Measurements from ENCODE around the gene RSPH10B2.
"Not testable (repeated sequence)": the region's sequence is repeated elsewhere in the genome, so short reads cannot be mapped to it uniquely, and the experiment has no call there.

Gene RSPH10B2

DNA sequence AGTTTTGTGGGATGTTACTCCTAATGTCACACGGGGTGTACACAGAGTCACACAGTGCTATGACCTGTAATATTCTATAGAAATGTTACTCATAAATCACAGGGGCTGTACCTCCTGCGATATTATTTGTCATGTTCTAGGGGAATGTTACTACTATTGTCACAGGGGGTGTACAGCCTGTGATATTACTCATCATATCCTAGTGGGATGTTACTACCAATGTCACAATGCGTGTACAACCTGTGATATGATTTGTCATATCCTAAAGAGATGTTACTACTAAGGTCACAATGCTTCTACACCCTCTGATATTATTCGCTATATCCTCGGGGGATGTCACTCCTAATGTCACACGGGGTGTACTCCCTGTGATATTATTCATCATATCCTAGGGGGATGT lies 79.7 kb downstream of the RSPH10B2 start:
- Histone ChIP-seq H3K27ac (ENCODE audit: low read depth, low read length, poor library complexity, severe bottlenecking) (no peak overlapping the region), H3K27me3 (ENCODE audit: insufficient read depth, low read length) (no peaks in the 10 kb centered on the region), H2AFZ (ENCODE audit: low read length) (no peak overlapping the region), H3K9me2 (ENCODE audit: low read depth, low read length) (no peaks in the 10 kb centered on the region), H3K79me2 (ENCODE audit: insufficient read depth, low read length) (no peaks in the 10 kb centered on the region), H3K4me1 (ENCODE audit: insufficient read depth, low read length, severe bottlenecking) (no peaks in the 10 kb centered on the region), H3F3A (ENCODE audit: insufficient read depth, low read length) (no peaks in the 10 kb centered on the region), H4K20me1 (ENCODE audit: insufficient read depth, low read length) (no peaks in the 10 kb centered on the region), H3K4me3 (ENCODE audit: low read depth, low read length, poor library complexity, severe bottlenecking) (no peak overlapping the region), H3K4me2 (ENCODE audit: low read length) (no peak overlapping the region), H3K9me3 (ENCODE audit: low read length) (no peaks in the 10 kb centered on the region), H3K36me3 (ENCODE audit: insufficient read depth, low read length) (no peaks in the 10 kb centered on the region), H3K9ac (ENCODE audit: low read length) (no peak overlapping the region)
- TF ChIP-seq, protein P1, sequence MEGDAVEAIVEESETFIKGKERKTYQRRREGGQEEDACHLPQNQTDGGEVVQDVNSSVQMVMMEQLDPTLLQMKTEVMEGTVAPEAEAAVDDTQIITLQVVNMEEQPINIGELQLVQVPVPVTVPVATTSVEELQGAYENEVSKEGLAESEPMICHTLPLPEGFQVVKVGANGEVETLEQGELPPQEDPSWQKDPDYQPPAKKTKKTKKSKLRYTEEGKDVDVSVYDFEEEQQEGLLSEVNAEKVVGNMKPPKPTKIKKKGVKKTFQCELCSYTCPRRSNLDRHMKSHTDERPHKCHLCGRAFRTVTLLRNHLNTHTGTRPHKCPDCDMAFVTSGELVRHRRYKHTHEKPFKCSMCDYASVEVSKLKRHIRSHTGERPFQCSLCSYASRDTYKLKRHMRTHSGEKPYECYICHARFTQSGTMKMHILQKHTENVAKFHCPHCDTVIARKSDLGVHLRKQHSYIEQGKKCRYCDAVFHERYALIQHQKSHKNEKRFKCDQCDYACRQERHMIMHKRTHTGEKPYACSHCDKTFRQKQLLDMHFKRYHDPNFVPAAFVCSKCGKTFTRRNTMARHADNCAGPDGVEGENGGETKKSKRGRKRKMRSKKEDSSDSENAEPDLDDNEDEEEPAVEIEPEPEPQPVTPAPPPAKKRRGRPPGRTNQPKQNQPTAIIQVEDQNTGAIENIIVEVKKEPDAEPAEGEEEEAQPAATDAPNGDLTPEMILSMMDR (IDR thresholded peaks at IDR 0.05; ENCODE audit: low read length): no peak
- no peak for TF ChIP-seq EZH2 (IDR thresholded peaks at IDR 0.05; ENCODE audit: borderline replicate concordance, low read length)

DNA sequence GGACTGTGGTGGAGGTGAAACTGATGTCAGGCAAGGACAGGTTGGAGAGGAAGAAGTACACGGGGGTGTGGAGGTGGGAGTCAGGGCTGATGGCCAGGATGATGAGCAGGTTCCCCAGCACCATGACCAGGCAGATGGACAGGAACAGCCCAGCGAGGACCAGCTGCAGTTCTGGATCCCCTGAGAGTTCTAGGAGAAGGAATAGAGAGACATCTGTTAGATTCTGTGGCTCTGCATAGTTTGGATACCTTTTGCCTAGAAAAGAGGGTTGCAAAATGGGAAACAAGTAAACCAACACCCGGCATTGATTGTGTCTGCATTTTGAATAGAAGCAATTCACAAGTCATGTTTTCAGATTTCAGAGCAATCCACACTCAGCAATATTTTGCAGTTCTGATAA lies 81.6 kb downstream of the RSPH10B2 start:
- H3K36me3 ChIP-seq (ENCODE audit: insufficient read depth, low read length); H2AFZ ChIP-seq (ENCODE audit: low read length); H3K4me3 ChIP-seq (ENCODE audit: low read depth, low read length, poor library complexity, severe bottlenecking); H3K9me2 ChIP-seq (ENCODE audit: low read depth, low read length); H3K79me2 ChIP-seq (ENCODE audit: insufficient read depth, low read length); H3K27ac ChIP-seq (ENCODE audit: low read depth, low read length, poor library complexity, severe bottlenecking); H3K9ac ChIP-seq (ENCODE audit: low read length); H3K4me2 ChIP-seq (ENCODE audit: low read length); H3K4me1 ChIP-seq (ENCODE audit: insufficient read depth, low read length, severe bottlenecking); H4K20me1 ChIP-seq (ENCODE audit: insufficient read depth, low read length); H3K9me3 ChIP-seq (ENCODE audit: low read length); H3F3A ChIP-seq (ENCODE audit: insufficient read depth, low read length); H3K27me3 ChIP-seq (ENCODE audit: insufficient read depth, low read length): not testable (repeated sequence)

DNA sequence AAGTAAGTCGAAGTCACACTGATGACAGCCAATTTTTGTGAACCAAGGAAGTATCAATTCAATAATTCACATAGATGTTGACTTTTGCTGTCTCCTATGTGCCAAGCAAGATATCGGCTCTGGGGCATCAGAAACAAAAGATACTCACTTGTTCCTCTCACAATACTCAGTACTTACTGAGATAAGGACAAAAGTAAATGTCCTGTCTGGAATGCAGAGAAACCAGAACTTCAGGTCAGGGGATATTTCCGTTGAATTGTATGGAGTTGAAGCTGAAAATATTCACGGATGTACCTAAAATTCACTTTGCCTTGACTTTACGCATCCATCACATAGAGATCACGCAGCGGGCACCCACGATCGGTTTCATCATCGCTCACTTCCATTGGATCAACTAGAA lies 83.2 kb downstream of the RSPH10B2 start:
- H4K20me1 ChIP-seq (ENCODE audit: insufficient read depth, low read length); H3K9me3 ChIP-seq (ENCODE audit: low read length); H3K9me2 ChIP-seq (ENCODE audit: low read depth, low read length); H2AFZ ChIP-seq (ENCODE audit: low read length); H3K79me2 ChIP-seq (ENCODE audit: insufficient read depth, low read length); H3K27me3 ChIP-seq (ENCODE audit: insufficient read depth, low read length); H3K9ac ChIP-seq (ENCODE audit: low read length); H3F3A ChIP-seq (ENCODE audit: insufficient read depth, low read length); H3K4me1 ChIP-seq (ENCODE audit: insufficient read depth, low read length, severe bottlenecking); H3K4me2 ChIP-seq (ENCODE audit: low read length); H3K36me3 ChIP-seq (ENCODE audit: insufficient read depth, low read length); H3K27ac ChIP-seq (ENCODE audit: low read depth, low read length, poor library complexity, severe bottlenecking); H3K4me3 ChIP-seq (ENCODE audit: low read depth, low read length, poor library complexity, severe bottlenecking): not testable (repeated sequence)

DNA sequence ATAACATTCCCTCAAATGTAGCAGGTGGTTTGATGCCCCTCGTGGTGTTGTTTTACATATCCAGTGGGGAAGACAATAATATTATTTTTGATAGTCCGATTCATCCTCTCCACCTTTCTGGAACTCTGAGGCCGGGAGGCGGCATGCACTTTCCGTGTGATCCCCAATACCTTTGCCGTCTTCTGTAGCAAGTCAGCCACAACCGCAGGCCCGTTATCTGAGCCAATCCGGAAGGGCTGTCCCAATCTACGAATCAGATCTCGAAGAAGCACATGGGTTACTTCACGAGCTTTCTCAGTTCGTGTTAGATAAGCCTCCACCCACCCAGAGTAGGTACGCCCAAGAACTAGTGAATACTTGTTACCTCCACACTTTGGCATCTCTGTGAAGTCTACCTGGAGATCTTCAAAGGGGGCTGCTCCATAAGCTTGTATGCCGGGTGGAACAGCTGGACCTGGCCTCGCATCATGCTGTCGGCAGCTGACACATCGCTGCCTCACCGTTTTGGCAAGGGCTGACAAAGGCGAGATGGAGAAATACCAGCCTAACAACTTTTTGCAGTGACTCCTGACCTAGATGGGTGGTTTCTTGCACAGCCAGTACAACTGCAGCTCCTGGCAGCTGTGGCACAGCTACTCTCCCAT lies 88.5 kb downstream of the RSPH10B2 start:
- H3K9ac ChIP-seq (ENCODE audit: low read length); H2AFZ ChIP-seq (ENCODE audit: low read length); H3K9me2 ChIP-seq (ENCODE audit: low read depth, low read length); H3K4me2 ChIP-seq (ENCODE audit: low read length); H3K27ac ChIP-seq (ENCODE audit: low read depth, low read length, poor library complexity, severe bottlenecking); H3K36me3 ChIP-seq (ENCODE audit: insufficient read depth, low read length); H3K9me3 ChIP-seq (ENCODE audit: low read length); H3F3A ChIP-seq (ENCODE audit: insufficient read depth, low read length); H3K4me3 ChIP-seq (ENCODE audit: low read depth, low read length, poor library complexity, severe bottlenecking); H3K27me3 ChIP-seq (ENCODE audit: insufficient read depth, low read length); H3K79me2 ChIP-seq (ENCODE audit: insufficient read depth, low read length); H3K4me1 ChIP-seq (ENCODE audit: insufficient read depth, low read length, severe bottlenecking); H4K20me1 ChIP-seq (ENCODE audit: insufficient read depth, low read length): not testable (repeated sequence)

DNA sequence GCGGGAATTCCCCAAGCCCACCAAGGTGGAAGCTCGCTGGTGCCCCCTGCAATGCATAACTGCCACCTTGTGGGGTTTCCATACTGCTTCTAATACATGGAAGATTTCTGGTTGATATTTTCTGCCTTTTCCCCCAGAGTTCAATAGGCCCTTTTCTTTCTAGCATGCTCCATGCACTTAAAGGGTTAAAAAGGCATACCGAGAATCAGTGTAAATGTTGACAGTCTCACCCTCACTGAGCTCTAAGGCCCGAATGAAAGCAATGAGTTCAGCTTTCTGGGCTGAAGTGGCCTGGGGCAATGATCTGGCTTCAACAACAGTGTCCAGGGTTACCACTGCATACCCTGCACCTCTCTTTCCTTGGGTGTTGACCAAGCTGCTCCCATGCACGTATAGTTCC lies 89.2 kb downstream of the RSPH10B2 start:
- H3K27ac ChIP-seq (ENCODE audit: low read depth, low read length, poor library complexity, severe bottlenecking); H3K4me1 ChIP-seq (ENCODE audit: insufficient read depth, low read length, severe bottlenecking): not testable (repeated sequence)

DNA sequence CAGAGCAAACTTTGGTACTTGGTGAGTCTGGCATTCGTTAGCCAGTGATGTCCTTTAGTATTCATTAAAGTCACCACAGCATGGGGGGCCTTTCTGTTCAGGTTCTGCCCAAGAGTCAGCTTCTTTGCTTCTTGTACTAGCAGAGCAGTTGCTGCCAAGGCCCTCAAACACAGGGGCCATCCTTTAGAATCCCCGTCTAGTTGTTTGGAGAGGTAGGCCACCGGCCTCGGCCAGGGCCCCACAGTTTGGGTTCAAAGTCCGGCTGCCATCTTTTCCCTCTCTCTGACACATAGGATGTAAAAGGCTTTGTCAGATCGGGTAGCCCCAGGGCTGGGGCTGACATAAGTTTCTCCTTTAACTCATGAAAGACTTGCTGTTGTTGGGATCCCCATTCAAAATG lies 89.8 kb downstream of the RSPH10B2 start:
- not testable (repeated sequence) for H4K20me1 ChIP-seq (ENCODE audit: insufficient read depth, low read length); H3K4me3 ChIP-seq (ENCODE audit: low read depth, low read length, poor library complexity, severe bottlenecking); H3K9ac ChIP-seq (ENCODE audit: low read length)

More for the DNA sequence above, 89.2 kb downstream of the RSPH10B2 start:
- not testable (repeated sequence) for H3K9me3 ChIP-seq (ENCODE audit: low read length); H2AFZ ChIP-seq (ENCODE audit: low read length); H3K4me2 ChIP-seq (ENCODE audit: low read length); H4K20me1 ChIP-seq (ENCODE audit: insufficient read depth, low read length); H3K36me3 ChIP-seq (ENCODE audit: insufficient read depth, low read length); H3K79me2 ChIP-seq (ENCODE audit: insufficient read depth, low read length); H3F3A ChIP-seq (ENCODE audit: insufficient read depth, low read length); H3K9ac ChIP-seq (ENCODE audit: low read length); H3K4me3 ChIP-seq (ENCODE audit: low read depth, low read length, poor library complexity, severe bottlenecking); H3K9me2 ChIP-seq (ENCODE audit: low read depth, low read length); H3K27me3 ChIP-seq (ENCODE audit: insufficient read depth, low read length)

DNA sequence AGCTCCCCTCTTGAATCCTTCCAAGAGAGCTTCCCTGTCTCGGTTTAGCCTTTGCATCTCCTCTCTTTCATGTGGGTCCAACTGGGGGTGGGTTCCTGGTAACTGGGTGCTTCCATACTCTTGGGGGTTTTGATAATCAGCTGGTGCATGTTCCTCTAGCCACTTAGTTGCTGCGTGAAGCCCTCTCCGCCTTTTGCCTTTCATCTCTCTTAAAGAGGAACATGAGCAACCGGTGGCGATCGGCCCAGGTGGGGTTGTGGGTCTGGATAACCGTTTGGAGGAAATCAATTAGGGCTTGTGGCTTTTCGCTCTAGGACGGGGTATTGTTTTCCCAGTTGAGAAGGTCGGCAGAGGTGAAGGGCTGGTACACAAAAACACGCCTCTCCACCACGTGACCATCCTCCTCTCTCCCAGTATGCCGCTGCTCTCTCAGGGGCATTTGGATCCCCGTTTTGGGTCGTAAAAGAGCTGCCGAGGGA lies 92.1 kb downstream of the RSPH10B2 start:
- H3K79me2 ChIP-seq (ENCODE audit: insufficient read depth, low read length); H3K36me3 ChIP-seq (ENCODE audit: insufficient read depth, low read length); H3K27me3 ChIP-seq (ENCODE audit: insufficient read depth, low read length); H3F3A ChIP-seq (ENCODE audit: insufficient read depth, low read length); H3K9me3 ChIP-seq (ENCODE audit: low read length); H3K9me2 ChIP-seq (ENCODE audit: low read depth, low read length); H3K4me3 ChIP-seq (ENCODE audit: low read depth, low read length, poor library complexity, severe bottlenecking); H4K20me1 ChIP-seq (ENCODE audit: insufficient read depth, low read length); H2AFZ ChIP-seq (ENCODE audit: low read length); H3K4me1 ChIP-seq (ENCODE audit: insufficient read depth, low read length, severe bottlenecking); H3K4me2 ChIP-seq (ENCODE audit: low read length); H3K27ac ChIP-seq (ENCODE audit: low read depth, low read length, poor library complexity, severe bottlenecking); H3K9ac ChIP-seq (ENCODE audit: low read length): not testable (repeated sequence)

More for the DNA sequence above, 89.8 kb downstream of the RSPH10B2 start:
- H3K9me2 ChIP-seq (ENCODE audit: low read depth, low read length); H3K4me1 ChIP-seq (ENCODE audit: insufficient read depth, low read length, severe bottlenecking); H3K79me2 ChIP-seq (ENCODE audit: insufficient read depth, low read length); H3K4me2 ChIP-seq (ENCODE audit: low read length); H3F3A ChIP-seq (ENCODE audit: insufficient read depth, low read length); H3K27ac ChIP-seq (ENCODE audit: low read depth, low read length, poor library complexity, severe bottlenecking); H3K36me3 ChIP-seq (ENCODE audit: insufficient read depth, low read length); H3K27me3 ChIP-seq (ENCODE audit: insufficient read depth, low read length); H2AFZ ChIP-seq (ENCODE audit: low read length); H3K9me3 ChIP-seq (ENCODE audit: low read length): not testable (repeated sequence)

Measured in OCI-LY1 (cell line).